GM19395 (cell line): Measurements from ENCODE around the gene WDFY1.

Experiments used
- ATAC-seq: cut with Tn5 transposase; IDR thresholded peaks from one replicate; pipeline ENCODE4 v1.9.1; 2021; ENCODE audit warnings: mild to moderate bottlenecking, moderate library complexity; ENCODE audit not compliant: unreplicated experiment

The WDFY1 gene

GRCh38 chr2:223944703-223945531 is at the start of gene WDFY1:
Gene WDFY1, minus strand, starts transcription at chr2:223945335. Its CDS starts 51 bp downstream, at chr2:223945284.
- ATAC-seq: peak; percentile 64

GRCh38 chr2:223994562-223995162 is 49.5 kb upstream of the WDFY1 start:
- no peak for ATAC-seq

- peak; percentile 88 for ATAC-seq
These were observed 48.6 kb upstream of the WDFY1 start for GRCh38 chr2:223993634-223994232.

GRCh38 chr2:223991611-223992010 is 46.5 kb upstream of the WDFY1 start:
- no peak for ATAC-seq

GRCh38 chr2:223989856-223990232 is 44.7 kb upstream of the WDFY1 start:
- ATAC-seq: no peak

GRCh38 chr2:223989206-223989855 is 44.2 kb upstream of the WDFY1 start:
- no peak for ATAC-seq

GRCh38 chr2:223981241-223981640 is 36.1 kb upstream of the WDFY1 start:
- no peak for ATAC-seq

- no peak for ATAC-seq
These were observed 35.7 kb upstream of the WDFY1 start for GRCh38 chr2:223980803-223981202.

- ATAC-seq: no peak
These were observed 35.2 kb upstream of the WDFY1 start for GRCh38 chr2:223980397-223980735.

GRCh38 chr2:223979730-223980396 is 34.7 kb upstream of the WDFY1 start:
- peak; percentile 61 for ATAC-seq

GRCh38 chr2:223978451-223978850 is 33.3 kb upstream of the WDFY1 start:
- ATAC-seq: no peak

GRCh38 chr2:223976635-223977226 is 31.6 kb upstream of the WDFY1 start:
- ATAC-seq: no peak

- no peak for ATAC-seq
These were observed 28.5 kb upstream of the WDFY1 start for GRCh38 chr2:223973606-223974005.

GRCh38 chr2:223972656-223973102 is 27.5 kb upstream of the WDFY1 start:
- no peak for ATAC-seq

- no peak for ATAC-seq
These were observed 26.6 kb upstream of the WDFY1 start for GRCh38 chr2:223971731-223972130.

GRCh38 chr2:223970343-223971128 is 25.4 kb upstream of the WDFY1 start:
- ATAC-seq: peak; percentile 81

GRCh38 chr2:223969856-223970255 is 24.7 kb upstream of the WDFY1 start:
- peak; percentile 34 for ATAC-seq

GRCh38 chr2:223969315-223969714 is 24.2 kb upstream of the WDFY1 start:
- ATAC-seq: no peak

GRCh38 chr2:223967981-223968380 is 22.8 kb upstream of the WDFY1 start:
- no peak for ATAC-seq

- ATAC-seq: no peak
These were observed 14.6 kb upstream of the WDFY1 start for GRCh38 chr2:223959688-223960087.
